Endothelial cell of umbilical vein (primary cell): Measurements from ENCODE around the gene EIF4E3. TPM values are rescaled to one million over a fixed set of nuclear protein-coding genes. Genes with fewer than 3 reads are reported as not detected.

Experiments
- BruUV-seq: library from RNA; stranded (reverse); fragments of 400-500 nt; replicated peaks from 2 replicates; lab custom pipeline; 2021; lab: Mats Ljungman, UMichigan
- CTCF ChIA-PET: fragments of 300-600, 350-600 bp; sonication (Branson Sonifier 250); formaldehyde crosslinking; loops from one replicate; lab custom pipeline; 2021; ENCODE audit warnings: antibody characterized with exemption, inconsistent platforms; lab: Charles Lee
- POLR2A ChIA-PET: fragments of 300-600, 350-600 bp; sonication (Branson Sonifier 250); formaldehyde crosslinking; loops from one replicate; lab custom pipeline; 2021; ENCODE audit warnings: antibody characterized with exemption, inconsistent platforms; lab: Charles Lee
- DNase-seq: peaks from one replicate; pipeline ENCODE4 v3.0.0-alpha.2; 2011; ENCODE audit warnings: low read depth, low spot score
- FAIRE-seq: peaks from 2 replicates; lab custom pipeline; 2011; peaks lifted over from hg19 to GRCh38; lab: Jason Lieb, UNC
- H2AFZ ChIP-seq: 2 replicates; pipeline ENCODE4 v1.6.0; 2012; ENCODE audit warnings: low read depth, low read length, control low read depth, inconsistent platforms
- H3K27ac ChIP-seq: 2 replicates; pipeline ENCODE4 v1.5.1; 2011; ENCODE audit warnings: low read depth, mild to moderate bottlenecking, control low read depth, low read length, moderate library complexity; ENCODE audit not compliant: insufficient read depth
- H3K27me3 ChIP-seq, 2 experiments: 2 replicates each; pipeline versions ENCODE4 v1.6.0 to v1.6.1; 2011; ENCODE audit warnings: low read length in 2 of 2, mixed read lengths in 1 of 2; ENCODE audit not compliant: control insufficient read depth in 2 of 2, insufficient read depth in 2 of 2
- H3K36me3 ChIP-seq, 2 experiments: 2 replicates in 1 of 2; 3 replicates in 1 of 2; pipeline ENCODE4 v1.5.1; 2011; ENCODE audit warnings: low read length in 2 of 2, mild to moderate bottlenecking in 1 of 2, moderate library complexity in 1 of 2; ENCODE audit not compliant: control insufficient read depth in 2 of 2, insufficient read depth in 2 of 2; ENCODE audit errors: extremely low read depth in 1 of 2
- H3K4me1 ChIP-seq: 3 replicates; pipeline ENCODE4 v1.5.1; 2011; ENCODE audit warnings: mild to moderate bottlenecking, low read length; ENCODE audit not compliant: control insufficient read depth, insufficient read depth; ENCODE audit errors: extremely low read depth
- H3K4me2 ChIP-seq: 2 replicates; pipeline ENCODE4 v1.6.1; 2011; ENCODE audit warnings: low read length, control low read depth, mixed read lengths; ENCODE audit not compliant: insufficient read depth
- H3K4me3 ChIP-seq, 3 experiments: fragments of 200-600 bp in 1 of 3; sonication (generic), shearing (Covaris generic) in 1 of 3; replicated peaks in 1 of 3; 2 replicates each; pipeline ENCODE4 v1.5.1; 2011 to 2016; ENCODE audit warnings: control low read depth in 3 of 3, low read length in 3 of 3, mild to moderate bottlenecking in 2 of 3, inconsistent platforms in 1 of 3, low read depth in 1 of 3, moderate library complexity in 1 of 3; ENCODE audit not compliant: insufficient read depth in 1 of 3
- H3K79me2 ChIP-seq: 2 replicates; pipeline ENCODE4 v1.6.0; 2012; ENCODE audit warnings: low read length, inconsistent platforms; ENCODE audit not compliant: control insufficient read depth, insufficient read depth
- H3K9ac ChIP-seq: replicated peaks from 2 replicates; pipeline ENCODE3; 2011; ENCODE audit warnings: low read length, control low read depth; ENCODE audit not compliant: insufficient read depth; ENCODE audit errors: extremely low read depth
- H3K9me1 ChIP-seq: replicated peaks from 3 replicates; pipeline ENCODE4 v1.6.0; 2011; ENCODE audit warnings: mild to moderate bottlenecking, low read length; ENCODE audit not compliant: control insufficient read depth, insufficient read depth; ENCODE audit errors: extremely low read depth
- H3K9me3 ChIP-seq: replicated peaks from 2 replicates; pipeline ENCODE4 v1.5.1; 2012; ENCODE audit warnings: low read length, inconsistent platforms; ENCODE audit not compliant: control insufficient read depth, insufficient read depth
- H4K20me1 ChIP-seq: replicated peaks from 2 replicates; pipeline ENCODE3; 2011; ENCODE audit warnings: mild to moderate bottlenecking, low read length; ENCODE audit not compliant: control insufficient read depth, insufficient read depth; ENCODE audit errors: extremely low read depth
- EZH2 ChIP-seq: IDR thresholded peaks from 2 replicates; pipeline ENCODE4 v1.6.1; 2012; ENCODE audit warnings: borderline replicate concordance, low read depth, mild to moderate bottlenecking, moderate library complexity, low read length, inconsistent platforms; ENCODE audit not compliant: severe bottlenecking
- FOS ChIP-seq: IDR thresholded peaks from 2 replicates; pipeline ENCODE4 v1.6.1; 2011; ENCODE audit warnings: mild to moderate bottlenecking, low read length, moderate library complexity, borderline replicate concordance; ENCODE audit not compliant: insufficient read depth
- GATA2 ChIP-seq: IDR thresholded peaks from 2 replicates; pipeline ENCODE4 v1.7.0; 2011; ENCODE audit warnings: low read depth, mild to moderate bottlenecking, moderate library complexity, mixed read lengths, low read length; ENCODE audit not compliant: insufficient read length, insufficient read depth
- JUN ChIP-seq: IDR thresholded peaks from 2 replicates; pipeline ENCODE4 v1.6.1; 2011; ENCODE audit warnings: borderline replicate concordance, low read depth; ENCODE audit not compliant: insufficient read length, insufficient read depth
- MYC ChIP-seq: IDR thresholded peaks from one replicate; pipeline ENCODE4 v1.6.1; 2011; ENCODE audit warnings: mild to moderate bottlenecking, low read depth, low read length
- POLR2A ChIP-seq: IDR thresholded peaks from 2 replicates; pipeline ENCODE4 v1.6.1; 2012; ENCODE audit warnings: low read depth, mild to moderate bottlenecking, control low read depth, low read length
- POLR2AphosphoS5 ChIP-seq: IDR thresholded peaks from 2 replicates; pipeline ENCODE4 v1.6.1; 2012; ENCODE audit warnings: low read depth, mild to moderate bottlenecking, control low read depth, low read length, moderate library complexity; ENCODE audit not compliant: insufficient read depth
- dilution Hi-C: fragments of 300-500 bp; cut with MboI; formaldehyde crosslinking; loops from one replicate; pipeline ENCODE4 v1.15.0; 2019; ENCODE audit warnings: low sequenced_read_pairs; ENCODE audit not compliant: extremely low pct_ligation_motif_present
- intact Hi-C: fragments of 100-400 bp; cut with micrococcal nuclease; formaldehyde crosslinking; loops from one replicate; pipeline ENCODE4 v1.10.0; 2022
- polyA plus RNA-seq, 4 experiments: library from polyadenylated mRNA; depleted of rRNA in 3 of 4; stranded (reverse) in 3 of 4; unstranded in 1 of 4; fragments of >200 nt; gene quantifications; 2 replicates each; pipeline versions ENCODE4 v1.2.1 to v1.2.3, GENCODE V29; 2011 to 2012; ENCODE audit warnings: missing spikeins in 1 of 4
- total RNA-seq: library from RNA; stranded (reverse); gene quantifications from 2 replicates; pipeline ENCODE4 v1.2.3, GENCODE V29; 2021
- TF ChIP-seq, protein P1 (sequence below), 2 donors: IDR thresholded peaks; 1 replicate in 1 of 2; 2 replicates in 1 of 2; pipeline ENCODE4 v1.5.1; 2011; ENCODE audit warnings: low read length in 2 of 2, mild to moderate bottlenecking in 2 of 2, moderate library complexity in 2 of 2, control low read depth in 1 of 2, inconsistent platforms in 1 of 2, low read depth in 1 of 2; ENCODE audit not compliant: insufficient read depth in 1 of 2; ENCODE audit errors: extremely low read depth in 1 of 2
- TF ChIP-seq, protein P2 (sequence below): IDR thresholded peaks from 2 replicates; pipeline ENCODE4 v1.6.1; 2011; ENCODE audit not compliant: insufficient read depth, insufficient read length

Gene EIF4E3
- total and polyA plus RNA-seq, 2 donors (not counting 3 experiments of a cell fraction or from before 2014, with no cell fraction given) = 1.3 to 4.9 TPM

DNA sequence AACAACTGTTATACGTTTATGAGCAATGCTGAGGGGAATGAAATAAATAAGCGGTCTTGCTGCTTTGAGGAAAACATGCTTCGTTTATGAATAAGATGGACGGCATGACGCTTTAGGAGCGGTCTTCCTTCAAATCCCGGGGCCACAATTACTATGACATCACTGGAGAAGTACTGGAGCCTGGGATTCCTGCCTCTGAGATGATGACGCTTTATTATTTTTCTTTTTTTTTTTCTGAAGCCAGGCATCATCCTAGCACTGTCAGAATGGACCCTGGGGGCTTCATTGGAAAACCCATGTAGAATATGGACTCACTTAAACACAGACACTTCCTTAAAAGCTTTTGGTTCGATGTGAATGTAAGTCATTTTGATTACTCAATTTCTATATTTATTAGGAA, 89.2 kb downstream of the EIF4E3 start:
- peaks cover 4 to 6% of the 10 kb centered on the region in 2 experiments for H3K27me3 ChIP-seq
- dilution Hi-C loops = no loop called here
- no peaks in the 10 kb centered on the region for H3K9me1 ChIP-seq
- no peaks in the 10 kb centered on the region for H3K9me3 ChIP-seq
- H4K20me1 ChIP-seq = no peaks in the 10 kb centered on the region
- H3K27ac ChIP-seq = no peak overlapping the region
- FAIRE-seq (no peak), DNase-seq (no peak)
- no peaks in the 10 kb centered on the region for H3K4me1 ChIP-seq
- BruUV-seq = no TSS peak
- no peak overlapping the region for H2AFZ ChIP-seq
- no peaks in the 10 kb centered on the region for H3K79me2 ChIP-seq
- H3K4me2 ChIP-seq = no peak overlapping the region
- H3K4me3 ChIP-seq = no peak overlapping the region
- ChIA-PET CTCF (interaction anchor here (1.1 kb wide), 1 partner anchor 1085 kb away, joined by 3 read pairs; no protein-coding TSS in a partner anchor), POLR2A (no interaction called here)
- intact Hi-C loops = no loop called here
- no peak for TF ChIP-seq GATA2
- TF ChIP-seq JUN = no peak
- TF ChIP-seq FOS = no peak
- H3K9ac ChIP-seq = no peak overlapping the region
- no peaks in the 10 kb centered on the region for H3K36me3 ChIP-seq

DNA sequence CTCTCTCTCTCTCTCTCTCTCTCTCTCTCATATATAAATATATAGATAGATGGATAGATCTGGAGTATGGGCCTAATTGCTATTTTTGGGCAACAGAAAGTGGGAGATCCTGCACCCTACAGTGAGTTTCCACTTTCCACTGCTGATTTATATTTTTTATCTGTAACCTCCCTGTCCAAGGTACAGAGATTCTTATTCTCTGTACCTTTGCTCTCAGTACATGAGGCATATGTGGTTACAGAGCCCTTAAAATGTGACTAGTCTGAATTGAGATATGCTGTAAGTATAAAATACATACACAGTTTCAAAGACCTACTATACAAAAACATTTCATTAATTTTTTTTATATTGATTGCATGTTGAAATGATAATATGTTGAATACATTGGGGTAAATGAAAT, 90.5 kb downstream of the EIF4E3 start:
- no peaks in the 10 kb centered on the region for H3K9me1 ChIP-seq
- H3K36me3 ChIP-seq = no peaks in the 10 kb centered on the region
- no peak overlapping the region for H3K27ac ChIP-seq
- ChIA-PET POLR2A (no interaction called here), CTCF (no interaction called here)
- no TSS peak for BruUV-seq
- H3K27me3 ChIP-seq = peaks cover 3 to 4% of the 10 kb centered on the region in 2 experiments
- H3K79me2 ChIP-seq = no peaks in the 10 kb centered on the region
- no peak overlapping the region for H3K9ac ChIP-seq
- no peak overlapping the region for H3K4me3 ChIP-seq
- no peaks in the 10 kb centered on the region for H3K9me3 ChIP-seq
- dilution Hi-C loops = no loop called here
- DNase-seq = no peak
- no peak for FAIRE-seq
- no peak overlapping the region for H3K4me2 ChIP-seq
- H4K20me1 ChIP-seq = no peaks in the 10 kb centered on the region
- H3K4me1 ChIP-seq = no peaks in the 10 kb centered on the region
- H2AFZ ChIP-seq = no peak overlapping the region
- intact Hi-C loops = no loop called here
- TF ChIP-seq POLR2AphosphoS5 (no peak), GATA2 (no peak), JUN (no peak), MYC (no peak), EZH2 (no peak), FOS (no peak), POLR2A (no peak)
- TF ChIP-seq, protein P1, sequence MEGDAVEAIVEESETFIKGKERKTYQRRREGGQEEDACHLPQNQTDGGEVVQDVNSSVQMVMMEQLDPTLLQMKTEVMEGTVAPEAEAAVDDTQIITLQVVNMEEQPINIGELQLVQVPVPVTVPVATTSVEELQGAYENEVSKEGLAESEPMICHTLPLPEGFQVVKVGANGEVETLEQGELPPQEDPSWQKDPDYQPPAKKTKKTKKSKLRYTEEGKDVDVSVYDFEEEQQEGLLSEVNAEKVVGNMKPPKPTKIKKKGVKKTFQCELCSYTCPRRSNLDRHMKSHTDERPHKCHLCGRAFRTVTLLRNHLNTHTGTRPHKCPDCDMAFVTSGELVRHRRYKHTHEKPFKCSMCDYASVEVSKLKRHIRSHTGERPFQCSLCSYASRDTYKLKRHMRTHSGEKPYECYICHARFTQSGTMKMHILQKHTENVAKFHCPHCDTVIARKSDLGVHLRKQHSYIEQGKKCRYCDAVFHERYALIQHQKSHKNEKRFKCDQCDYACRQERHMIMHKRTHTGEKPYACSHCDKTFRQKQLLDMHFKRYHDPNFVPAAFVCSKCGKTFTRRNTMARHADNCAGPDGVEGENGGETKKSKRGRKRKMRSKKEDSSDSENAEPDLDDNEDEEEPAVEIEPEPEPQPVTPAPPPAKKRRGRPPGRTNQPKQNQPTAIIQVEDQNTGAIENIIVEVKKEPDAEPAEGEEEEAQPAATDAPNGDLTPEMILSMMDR (IDR thresholded peaks at IDR 0.05; ENCODE audit: extremely low read depth in 1 of 2, insufficient read depth in 1 of 2, low read depth in 1 of 2, low read length in 2 of 2) = no peak
- TF ChIP-seq, protein P2, sequence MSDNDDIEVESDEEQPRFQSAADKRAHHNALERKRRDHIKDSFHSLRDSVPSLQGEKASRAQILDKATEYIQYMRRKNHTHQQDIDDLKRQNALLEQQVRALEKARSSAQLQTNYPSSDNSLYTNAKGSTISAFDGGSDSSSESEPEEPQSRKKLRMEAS = no peak
